ENCODE measurements around the gene RPTN.
"Not testable (repeated sequence)": the region's sequence is repeated elsewhere in the genome, so short reads cannot be mapped to it uniquely, and the experiment has no call there.

The RPTN gene

DNA sequence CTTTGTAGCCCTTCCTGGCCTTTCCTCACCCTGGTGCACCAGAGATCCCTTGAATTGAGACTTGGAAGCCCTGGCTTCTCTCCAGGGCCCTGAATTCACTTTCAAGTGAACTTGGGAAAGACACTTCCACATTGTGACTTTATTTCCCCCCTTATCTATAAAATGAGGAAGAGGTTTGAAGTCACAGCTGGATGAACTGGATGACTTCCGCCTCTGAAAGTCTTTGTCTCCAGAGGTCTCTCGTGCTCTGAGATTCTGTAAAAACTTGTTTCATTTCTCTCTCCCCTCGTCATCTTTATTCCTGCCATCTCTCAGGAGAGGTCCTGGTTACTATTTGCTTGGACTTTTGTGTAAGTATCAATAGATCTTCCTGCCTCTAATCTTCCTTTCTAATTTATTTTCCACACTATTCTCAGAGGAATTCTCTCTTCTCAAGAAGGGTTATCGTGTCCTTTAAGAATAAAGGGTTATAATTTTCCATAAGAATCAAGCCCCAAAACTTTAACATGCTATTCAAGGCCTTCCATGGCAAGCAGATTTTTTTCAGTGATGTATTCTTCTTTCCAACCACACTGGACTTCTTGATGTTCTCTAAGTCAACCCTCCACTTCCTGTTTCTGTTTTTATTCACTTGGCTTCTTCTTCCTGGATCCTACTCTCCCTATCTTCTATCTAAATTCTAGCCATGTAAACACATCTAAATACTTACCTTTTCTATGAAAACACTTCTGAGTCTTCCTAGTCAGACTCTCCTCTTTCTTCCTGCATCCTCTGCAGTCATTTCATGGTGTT is 6.5 kb upstream of the RPTN start:
- no peak for DNase-seq

DNA sequence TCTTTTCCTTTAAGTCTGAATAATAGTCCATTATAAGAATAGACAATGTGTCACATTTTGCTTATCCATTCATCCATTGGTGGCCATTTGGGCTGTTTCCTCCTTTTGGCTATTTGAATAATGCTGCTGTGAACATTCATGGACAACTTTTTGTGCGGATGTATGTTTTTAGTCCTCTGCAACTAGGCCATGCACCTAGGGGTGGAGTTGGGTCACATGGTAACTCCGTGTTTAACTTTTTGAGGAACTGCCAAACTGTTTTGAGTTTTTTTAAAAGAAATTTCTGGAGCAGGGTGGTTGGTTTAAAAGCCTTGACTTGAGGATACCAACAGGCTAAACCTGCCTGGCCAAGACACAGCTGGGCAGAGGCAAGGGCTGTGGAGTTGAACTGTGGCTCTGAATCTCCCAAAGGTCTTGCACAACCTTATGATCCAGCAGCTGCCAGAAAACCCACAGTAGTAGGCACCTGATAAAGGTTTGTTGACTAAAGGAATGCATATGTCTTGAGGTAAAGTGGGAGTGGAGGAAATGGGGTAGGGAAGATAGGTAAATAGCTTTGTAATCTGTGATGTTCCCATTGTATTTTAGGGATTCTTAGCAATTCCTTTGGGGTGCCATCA is 5.6 kb upstream of the RPTN start:
- no peak for DNase-seq

DNA sequence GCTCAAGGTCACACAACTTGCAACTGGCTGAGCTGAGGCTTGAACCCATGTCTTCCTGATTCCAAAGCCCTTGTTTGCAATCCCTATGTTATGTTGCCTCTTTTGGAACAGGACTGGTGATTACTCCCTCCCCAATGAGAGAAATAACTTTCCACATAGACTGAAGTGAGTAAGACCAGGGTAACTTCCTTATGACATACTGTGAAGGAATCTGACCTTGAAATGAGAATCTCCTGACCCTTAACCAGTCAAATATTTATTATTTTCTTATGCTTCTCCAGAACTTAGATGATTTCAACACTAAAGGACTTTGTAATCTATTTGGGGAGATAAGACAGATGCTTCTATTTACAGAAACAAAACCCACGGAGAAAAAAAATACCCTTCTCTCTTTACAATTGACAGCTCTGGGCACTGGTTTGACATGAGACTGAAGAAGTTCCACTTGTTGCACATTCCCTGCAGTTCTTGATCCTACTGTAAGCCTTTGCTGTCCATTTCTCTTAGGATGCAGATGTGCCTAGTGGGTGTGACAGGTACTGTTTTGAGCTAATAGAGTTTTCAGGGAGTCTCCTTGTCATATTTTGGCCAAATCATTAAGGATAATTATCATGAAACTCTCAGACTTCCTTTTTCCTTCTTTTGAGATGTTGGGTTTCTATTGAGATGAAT is 3.9 kb upstream of the RPTN start:
- no peak for DNase-seq

DNA sequence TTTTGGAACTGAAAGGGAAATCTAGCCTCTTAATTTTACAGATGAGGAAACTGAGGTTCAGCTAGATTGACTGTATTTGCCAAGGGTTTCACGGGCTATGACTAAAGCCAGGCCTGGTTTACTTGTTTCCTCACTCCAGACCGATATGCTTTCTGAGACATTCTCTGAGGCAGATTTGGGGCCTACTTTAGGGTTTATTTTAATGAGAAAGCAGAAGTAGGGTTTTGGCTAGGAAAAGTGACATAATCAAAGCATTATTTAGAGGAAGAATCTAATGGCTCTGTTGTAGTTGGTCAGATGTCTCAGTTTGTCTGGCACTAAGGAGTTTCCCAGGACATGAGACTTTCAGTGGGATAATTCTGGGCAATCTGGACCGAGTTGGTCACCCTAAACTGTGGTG is 1.5 kb upstream of the RPTN start:
- DNase-seq, result no peak

DNA sequence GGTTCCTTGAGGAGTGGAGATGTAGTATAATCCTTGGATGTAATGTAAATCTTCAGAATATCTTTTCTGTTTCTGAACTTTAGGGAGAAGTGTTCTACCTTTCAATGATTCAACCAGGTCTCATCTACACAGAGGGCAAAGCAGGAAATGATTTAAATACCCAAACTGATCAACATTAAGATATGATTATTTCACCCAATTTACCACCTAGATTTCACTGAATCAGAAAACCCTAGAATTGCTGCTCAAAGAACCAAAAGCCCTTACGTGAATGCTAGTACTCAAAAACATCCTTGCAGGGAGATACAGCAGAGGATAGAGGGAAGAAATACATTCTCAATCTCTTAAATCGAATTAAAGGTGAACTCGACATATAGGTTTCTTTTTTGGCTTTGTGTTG is 5.0 kb downstream of the RPTN start:
- DNase-seq, result no peak

DNA sequence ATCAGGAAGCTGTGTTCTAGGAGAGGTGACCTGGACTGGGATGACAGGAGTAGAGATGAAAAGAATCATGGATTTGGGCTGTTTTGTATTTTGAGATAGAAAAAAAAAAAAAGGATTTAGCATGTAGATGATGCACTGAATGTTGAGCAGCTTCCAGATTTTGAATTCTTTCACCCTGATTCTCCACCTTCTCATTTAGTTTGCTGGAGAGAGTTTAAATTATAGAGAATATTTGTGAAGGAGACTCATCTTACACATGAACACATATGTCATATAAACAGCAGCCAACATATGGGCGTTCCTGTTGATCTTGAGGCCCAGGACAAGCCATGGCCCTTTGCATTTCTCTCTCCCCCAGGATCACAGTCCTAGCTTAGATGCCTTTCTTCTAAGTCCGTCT is 7.4 kb downstream of the RPTN start:
- DNase-seq, result no peak

DNA sequence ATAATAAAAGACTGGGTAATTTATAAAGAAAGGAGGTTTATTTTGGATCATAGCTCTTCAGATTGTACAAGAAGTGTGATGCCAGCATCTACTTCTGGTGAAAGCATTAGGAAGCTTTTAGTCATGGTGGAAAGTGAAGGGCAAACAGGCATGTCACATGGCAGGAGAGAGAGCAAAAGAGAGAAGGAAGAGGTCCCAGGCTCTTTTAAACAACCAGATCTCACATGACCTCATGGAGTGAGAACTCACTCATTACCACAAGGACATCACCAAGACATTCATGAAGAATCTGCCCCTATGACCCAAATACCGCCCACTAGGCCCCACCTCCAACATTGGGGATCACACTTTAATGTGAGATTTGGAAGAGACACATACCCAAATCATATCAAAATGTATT is 10.0 kb downstream of the RPTN start:
- DNase-seq, result no peak

DNA sequence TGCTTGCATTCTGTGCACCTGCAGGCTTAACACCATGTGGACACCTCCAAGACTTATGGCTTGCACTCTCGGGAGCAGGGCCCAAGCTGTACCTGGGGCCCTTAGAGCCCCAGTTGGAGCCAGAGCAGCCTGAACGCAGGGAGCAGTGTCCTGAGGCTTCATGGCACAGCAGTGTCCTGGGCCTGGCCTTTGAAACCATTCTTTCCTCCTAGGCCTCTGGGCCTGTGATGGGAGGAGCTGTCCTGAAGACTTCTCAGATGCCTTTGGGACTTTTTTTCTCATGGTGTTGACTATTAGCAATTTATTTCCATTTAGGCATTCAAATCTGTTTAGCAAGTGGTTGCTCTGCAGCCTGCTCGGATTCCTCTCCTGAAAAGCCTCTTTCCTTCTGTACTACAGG is 11.0 kb downstream of the RPTN start:
- DNase-seq, result no peak

DNA sequence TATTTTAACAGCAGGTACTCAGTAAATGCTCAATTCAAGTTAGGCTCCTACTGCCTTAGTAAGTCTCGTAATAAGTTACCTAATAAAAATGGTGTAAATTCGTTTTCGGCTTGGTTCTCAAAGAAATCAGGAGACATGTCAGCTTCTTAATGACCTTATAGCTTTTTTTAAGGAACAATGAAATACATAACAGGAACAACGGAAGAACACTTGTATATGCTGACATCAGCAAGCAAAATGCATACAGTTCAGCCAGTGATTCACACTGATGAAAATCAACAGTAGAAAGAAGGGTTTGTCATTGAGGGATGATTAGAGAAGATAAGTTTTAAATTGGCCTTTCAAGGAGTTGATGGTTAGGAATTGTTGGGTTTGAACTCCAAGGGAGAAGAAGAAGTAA is 13.3 kb downstream of the RPTN start:
- no peak for DNase-seq

DNA sequence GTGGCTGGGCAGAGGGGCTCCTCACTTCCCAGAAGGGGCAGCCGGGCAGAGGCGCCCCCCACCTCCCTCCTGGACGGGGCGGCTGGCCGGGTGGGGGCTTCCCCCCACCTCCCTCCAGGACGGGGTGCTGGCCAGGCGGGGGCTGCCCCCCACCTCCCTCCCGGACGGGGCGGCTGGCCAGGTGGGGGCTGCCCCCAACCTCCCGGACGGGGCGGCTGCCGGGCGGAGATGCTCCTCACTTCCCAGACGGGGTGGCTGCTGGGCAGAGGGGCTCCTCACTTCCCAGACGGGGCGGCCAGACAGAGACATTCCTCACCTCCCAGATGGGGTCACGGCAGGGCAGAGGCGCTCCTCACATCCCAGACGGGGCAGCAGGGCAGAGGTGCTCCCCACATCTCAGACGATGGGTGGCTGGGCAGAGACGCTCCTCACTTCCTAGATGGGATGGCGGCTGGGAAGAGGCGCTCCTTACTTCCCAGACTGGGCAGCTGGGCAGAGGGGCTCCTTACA is 14.3 kb downstream of the RPTN start:
- DNase-seq, result not testable (repeated sequence)

DNA sequence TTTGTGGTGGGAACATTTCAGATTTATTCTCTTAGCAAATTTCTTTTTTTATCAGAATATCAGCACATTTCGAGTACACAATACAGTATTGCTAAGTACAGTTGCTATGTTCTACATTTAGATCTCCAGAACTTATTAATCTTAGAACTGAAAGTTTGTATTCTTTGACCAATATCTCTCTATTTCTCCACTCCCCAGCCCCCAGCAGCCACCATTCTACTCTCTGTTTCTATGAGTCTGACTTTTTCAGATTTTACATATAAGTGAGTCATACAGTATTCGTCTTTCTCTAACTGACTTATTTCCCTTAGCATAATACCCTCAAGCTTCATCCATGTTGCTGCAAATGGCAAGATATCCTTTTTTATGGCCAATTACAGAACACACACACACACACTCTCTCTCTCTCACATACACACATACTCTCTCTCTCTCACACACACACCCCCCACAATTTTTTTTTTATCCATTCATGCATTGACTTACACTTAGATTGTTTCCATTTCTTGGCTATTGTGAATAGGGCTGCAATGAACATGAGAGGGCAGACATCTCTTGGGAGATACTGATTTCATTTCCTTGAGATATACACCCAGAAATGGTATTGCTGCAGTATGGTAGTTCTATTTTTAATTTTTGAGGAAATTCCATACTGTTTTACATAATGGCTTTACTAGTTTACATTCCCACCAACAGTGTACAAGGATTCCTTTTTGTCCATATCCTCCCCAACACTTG is 15.7 kb downstream of the RPTN start:
- DNase-seq, result no peak

DNA sequence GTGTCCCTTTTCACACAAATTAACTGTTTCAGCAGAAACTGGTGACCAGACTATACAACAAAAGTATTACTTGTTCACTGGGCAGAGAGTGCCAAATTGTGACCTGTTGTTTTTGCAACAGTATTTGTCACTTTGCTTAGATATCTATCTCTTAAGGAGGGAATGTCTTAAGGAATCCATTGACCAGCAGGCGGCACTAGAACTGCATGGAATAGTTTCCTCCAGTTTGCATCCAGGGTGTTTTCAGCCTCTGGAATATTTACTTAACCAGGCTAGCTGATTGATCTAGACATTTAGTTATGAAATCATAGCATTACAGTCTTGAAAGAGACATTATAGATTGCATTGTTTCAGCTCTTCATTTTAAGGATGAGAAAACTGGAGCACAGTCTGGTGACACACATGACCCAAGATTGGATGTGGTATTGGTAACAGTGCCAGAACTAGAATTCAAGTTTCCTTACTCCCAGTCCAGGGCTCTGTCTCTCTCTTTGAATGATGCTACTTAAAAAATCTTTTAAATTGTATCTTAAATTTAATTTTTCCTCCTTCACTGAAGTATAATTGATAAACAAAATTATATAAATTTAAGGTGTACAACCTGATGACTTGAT is 16.9 kb downstream of the RPTN start:
- DNase-seq, result peak; percentile 12 to 25

DNA sequence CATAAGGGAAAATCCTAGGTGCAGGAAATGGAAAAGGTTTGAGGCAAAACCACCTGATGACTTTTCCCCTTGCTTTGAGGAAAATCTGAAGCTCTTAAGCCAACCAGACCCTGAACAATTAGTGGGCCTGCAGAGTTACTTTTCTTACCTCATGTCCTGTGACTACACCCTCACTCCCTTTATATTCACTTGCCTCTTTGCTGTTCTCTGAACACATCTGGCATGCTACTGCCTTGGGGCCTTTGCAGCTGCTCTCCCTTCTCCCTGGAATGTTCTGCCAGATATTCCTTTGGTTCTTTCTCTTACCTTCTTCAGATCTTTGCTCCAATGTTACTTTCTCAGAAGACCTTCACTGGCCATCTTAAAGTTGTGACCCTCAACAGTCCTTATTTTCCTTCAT is 21.8 kb downstream of the RPTN start:
- no peak for DNase-seq

DNA sequence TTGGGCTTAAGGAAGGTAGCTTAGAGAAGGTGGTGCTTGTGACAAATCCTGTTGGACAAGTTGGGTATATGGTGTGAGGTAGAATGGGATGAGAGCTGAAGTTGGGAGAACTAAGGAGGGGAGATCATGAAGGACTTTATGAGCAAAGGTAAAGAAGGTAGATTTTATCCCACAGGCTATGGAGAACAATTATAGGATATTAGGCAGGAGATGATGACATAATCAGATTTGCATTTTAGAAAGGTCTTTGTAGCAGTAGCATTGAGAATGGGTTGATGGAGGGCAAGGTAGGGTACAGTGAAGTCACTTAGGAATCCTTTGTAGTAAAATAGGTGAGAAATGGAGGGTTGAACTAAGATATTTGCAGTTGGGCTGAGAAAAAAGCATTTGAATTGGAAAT is 28.8 kb downstream of the RPTN start:
- no peak for DNase-seq

DNA sequence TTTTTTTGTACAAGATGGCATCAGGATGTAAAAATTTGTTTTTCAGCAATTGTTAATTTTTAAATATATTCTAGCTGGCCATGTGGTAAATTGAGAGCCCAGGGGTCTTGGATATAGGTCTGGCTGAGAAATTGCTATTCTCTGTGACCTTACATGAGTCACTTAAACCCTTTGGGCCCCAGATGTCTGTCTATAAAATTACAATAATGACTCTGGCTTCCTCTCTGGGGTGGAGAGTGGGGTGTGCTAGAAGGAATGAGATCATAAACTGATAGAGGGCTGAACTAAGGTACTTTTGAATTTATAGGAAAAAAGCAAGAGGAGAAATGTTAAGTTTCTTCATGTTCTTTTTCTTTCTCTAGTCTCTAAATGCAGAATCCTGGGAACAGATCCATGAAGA is 31.4 kb downstream of the RPTN start:
- DNase-seq, result no peak

DNA sequence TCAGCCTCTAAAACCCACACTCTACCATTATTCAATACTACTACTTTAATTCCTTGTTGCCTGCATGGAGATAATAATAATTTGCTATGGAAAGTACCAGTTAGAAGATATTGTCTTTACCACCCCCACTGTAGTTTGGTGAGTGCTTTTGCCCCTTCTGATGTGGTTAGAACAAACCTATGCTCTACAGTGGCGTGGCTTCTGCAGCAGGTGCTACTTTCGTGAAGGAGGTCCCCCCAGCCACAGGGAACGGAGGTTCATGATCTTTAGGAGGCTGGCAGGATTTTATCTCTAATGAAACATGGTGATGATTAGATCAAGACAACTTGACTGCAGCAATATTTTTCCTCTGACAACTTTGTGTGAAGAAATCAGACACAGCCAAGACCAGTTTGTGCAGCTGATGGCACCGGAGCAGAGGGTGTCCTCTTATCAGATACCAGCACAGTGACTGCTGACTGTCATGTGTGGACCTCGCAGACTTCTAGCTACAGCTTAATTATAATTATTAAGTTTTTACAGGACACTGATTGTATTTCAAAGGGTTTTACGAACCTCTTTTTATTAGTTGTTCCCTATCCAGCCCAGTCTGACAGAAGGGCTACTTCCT is 33.1 kb downstream of the RPTN start:
- DNase-seq, result no peak

DNA sequence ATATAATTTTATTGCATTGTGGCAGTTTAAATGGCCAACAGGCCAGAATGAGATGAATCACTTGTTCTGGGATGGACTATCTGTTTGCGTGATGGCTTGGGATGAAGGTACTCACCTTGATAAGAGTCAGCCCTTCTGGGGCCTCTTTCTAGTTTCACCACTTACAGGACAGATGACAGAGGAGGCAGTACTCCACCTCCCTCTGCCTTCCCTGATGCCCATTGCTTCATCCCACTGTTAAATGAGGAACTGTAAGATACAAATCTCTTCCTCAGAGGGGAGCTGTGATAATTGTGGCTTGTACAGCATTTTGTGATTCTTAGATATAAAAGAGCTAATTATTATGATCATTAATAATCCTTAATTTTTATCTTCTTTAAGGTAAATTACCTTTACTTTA is 40.1 kb downstream of the RPTN start:
- no peak for DNase-seq

DNA sequence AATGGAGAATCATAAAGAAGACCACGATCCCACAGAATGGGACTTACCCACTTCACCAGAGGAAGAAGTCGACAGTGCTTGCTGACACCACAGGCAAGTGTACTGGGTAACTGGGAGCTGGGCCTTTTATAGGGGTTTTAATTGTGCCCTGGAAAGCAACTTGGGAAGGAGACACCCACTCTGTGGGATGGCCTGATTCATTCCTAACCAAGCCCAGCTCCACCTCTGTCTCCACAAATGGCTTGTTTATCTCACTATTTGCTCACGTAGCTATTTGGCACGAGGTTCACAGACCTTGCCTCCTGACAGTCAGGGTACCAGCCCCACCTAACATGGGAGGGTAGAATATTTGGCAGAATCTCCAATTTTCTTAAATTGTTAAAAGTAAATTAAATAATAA is 43.7 kb downstream of the RPTN start, which contains the start of gene TCHH:
TSS of gene TCHH (minus strand) at position 101 of the 400 bp plus-strand sequence. CDS start 1,364 bp downstream, outside the sequence.
- DNase-seq, result no peak

DNA sequence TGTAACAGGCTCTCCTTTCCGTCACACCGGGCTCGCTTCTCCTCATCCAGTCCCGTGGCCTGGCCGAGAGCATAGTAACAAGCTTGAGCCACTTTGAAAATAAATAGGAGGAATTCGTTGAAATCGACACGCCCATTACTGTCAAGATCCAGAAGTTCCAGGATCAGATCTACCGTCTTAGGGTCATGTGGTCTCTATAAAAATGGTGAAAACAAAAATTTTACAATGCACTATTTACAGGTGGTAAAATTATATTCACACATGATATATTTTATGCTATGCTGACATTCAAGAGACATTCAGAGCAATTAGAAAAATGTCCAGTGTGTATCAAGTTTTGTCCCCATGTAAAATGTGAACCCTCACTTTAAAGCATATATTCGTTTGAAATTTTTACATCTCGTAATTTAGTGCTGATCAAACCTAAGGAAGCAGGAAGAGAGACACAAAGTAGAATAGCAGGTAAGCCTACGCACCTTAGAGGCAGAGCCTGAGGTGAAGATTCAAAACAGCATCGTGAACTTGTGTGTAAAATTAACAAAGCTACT is 46.1 kb downstream of the RPTN start:
- no peak for DNase-seq

DNA sequence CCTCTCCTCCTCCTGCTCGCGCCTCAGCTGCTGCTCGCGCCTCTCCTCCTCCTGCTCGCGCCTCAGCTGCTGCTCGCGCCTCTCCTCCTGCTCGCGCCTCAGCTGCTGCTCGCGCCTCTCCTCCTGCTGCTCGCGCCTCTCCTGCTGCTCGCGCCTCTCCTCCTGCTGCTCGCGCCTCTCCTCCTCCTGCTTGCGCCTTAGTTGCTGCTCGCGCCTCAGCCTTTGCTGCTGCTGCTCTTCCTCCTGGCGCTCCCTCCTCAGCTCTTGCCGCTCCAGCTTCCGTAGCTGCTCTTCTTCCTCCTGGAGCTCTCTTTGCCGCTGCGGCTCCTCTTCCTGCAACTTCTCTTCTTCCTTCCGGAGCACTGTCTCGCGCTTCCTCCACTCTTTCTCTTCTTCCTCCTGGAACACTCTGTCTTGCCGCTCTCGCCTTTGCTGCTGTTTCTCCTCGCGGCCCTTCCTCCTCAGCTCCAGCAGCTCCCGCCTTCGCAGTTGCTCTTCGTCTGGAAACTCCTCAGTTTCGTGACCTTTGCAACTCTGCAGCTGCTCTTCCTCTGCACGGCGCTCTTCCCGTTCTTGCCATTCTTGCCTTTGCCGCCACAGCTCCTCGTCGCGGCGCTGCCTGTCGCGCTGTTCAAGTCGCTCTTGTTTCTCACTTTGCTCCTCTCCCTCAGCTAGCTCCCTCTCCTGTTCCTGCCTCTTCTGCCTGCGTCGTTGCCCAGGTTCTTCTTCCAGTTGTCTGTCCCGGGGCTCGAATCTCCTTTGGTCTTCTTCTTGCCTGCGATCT is 46.7 kb downstream of the RPTN start:
- no peak for DNase-seq

DNA sequence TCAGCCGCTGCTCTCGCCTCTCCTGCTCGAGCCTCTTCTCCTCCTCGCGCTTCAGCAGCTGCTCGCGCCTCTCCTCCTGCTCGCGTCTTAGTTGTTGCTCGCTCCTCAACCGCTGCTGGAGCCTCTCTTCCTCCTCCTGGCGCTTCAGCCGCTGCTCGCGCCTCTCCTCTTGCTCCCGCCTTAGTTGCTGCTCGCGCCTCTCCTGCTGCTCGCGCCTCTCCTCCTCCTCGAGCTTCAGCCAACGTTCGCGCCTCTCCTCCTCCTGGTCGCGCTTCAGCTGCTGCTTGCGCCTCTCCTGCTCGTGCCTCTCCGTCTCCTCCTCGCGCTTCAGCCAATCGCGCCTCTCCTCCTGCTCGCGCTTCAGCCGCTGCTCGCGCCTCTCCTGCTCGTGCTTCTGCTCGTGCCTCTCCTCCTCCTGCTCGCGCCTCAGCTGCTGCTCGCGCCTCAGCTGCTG is 47.5 kb downstream of the RPTN start:
- peak in 1 of 2 donors; percentile 18 for DNase-seq
